HG03558 (cell line): ENCODE data around the gene HOXA13.

Source experiments
- ATAC-seq: cut with Tn5 transposase; IDR thresholded peaks from one replicate; pipeline ENCODE4 v1.9.1; 2021; ENCODE audit warnings: moderate number of reproducible peaks; ENCODE audit not compliant: unreplicated experiment; ENCODE audit errors: extremely low read depth

The HOXA13 gene

GRCh38 chr7:27182861-27183681 is 16.8 kb downstream of the HOXA13 start:
- ATAC-seq, result no peak

- ATAC-seq, result no peak
Measured at GRCh38 chr7:27182285-27182841, 17.5 kb downstream of the HOXA13 start.

- ATAC-seq, result no peak
Measured at GRCh38 chr7:27181795-27182275, 18.1 kb downstream of the HOXA13 start.

GRCh38 chr7:27180431-27181420 is 19.2 kb downstream of the HOXA13 start:
- ATAC-seq, result no peak

GRCh38 chr7:27179503-27180430 is 20.1 kb downstream of the HOXA13 start:
- ATAC-seq, result no peak

GRCh38 chr7:27179030-27179429 is 20.9 kb downstream of the HOXA13 start:
- no peak for ATAC-seq

GRCh38 chr7:27178366-27178765 is 21.5 kb downstream of the HOXA13 start:
- ATAC-seq, result no peak

GRCh38 chr7:27177795-27178320 is 22.0 kb downstream of the HOXA13 start:
- ATAC-seq, result no peak

- ATAC-seq, result no peak
Measured at GRCh38 chr7:27176962-27177794, 22.7 kb downstream of the HOXA13 start.

GRCh38 chr7:27176524-27176845 is 23.4 kb downstream of the HOXA13 start:
- no peak for ATAC-seq

GRCh38 chr7:27175626-27176523 is 24.0 kb downstream of the HOXA13 start:
- ATAC-seq, result no peak

- no peak for ATAC-seq
Measured at GRCh38 chr7:27174874-27175625, 24.8 kb downstream of the HOXA13 start.

- no peak for ATAC-seq
Measured at GRCh38 chr7:27173956-27174873, 25.7 kb downstream of the HOXA13 start, which contains the start of gene HOXA10. HOXA10 (minus strand) TSS chr7:27174320; CDS start chr7:27174306, 14 bp downstream.

GRCh38 chr7:27173511-27173955 is 26.4 kb downstream of the HOXA13 start:
- ATAC-seq, result no peak

GRCh38 chr7:27172823-27173510 is 26.9 kb downstream of the HOXA13 start:
- ATAC-seq, result no peak
